GM23248 (cell line): ENCODE results near the gene ETS1. TPM values are rescaled to one million over a fixed set of nuclear protein-coding genes. Genes with fewer than 3 reads are reported as not detected.
A peak's percentile ranks its signal among the peaks of the same experiment; 100 is the strongest.

Experiments used
- DNase-seq: peaks from one replicate; pipeline ENCODE4 v3.0.0-alpha.2; 2015
- H2AFZ ChIP-seq: fragments of 200-600 bp; sonication (generic); 2 replicates; pipeline ENCODE4 v1.6.1; 2016; ENCODE audit warnings: antibody characterized with exemption
- H3F3A ChIP-seq: fragments of 200-600 bp; sonication (generic); 2 replicates; pipeline ENCODE4 v1.6.1; 2016; ENCODE audit warnings: mild to moderate bottlenecking, antibody characterized with exemption, mixed run types; ENCODE audit not compliant: insufficient read depth
- H3K27ac ChIP-seq: fragments of 200-600 bp; sonication (generic); 2 replicates; pipeline ENCODE4 v1.5.1; 2016; ENCODE audit warnings: mild to moderate bottlenecking
- H3K27me3 ChIP-seq: fragments of 200-600 bp; sonication (generic); replicated peaks from 2 replicates; pipeline ENCODE4 v1.6.1; 2016; ENCODE audit warnings: mild to moderate bottlenecking; ENCODE audit not compliant: insufficient read depth
- H3K36me3 ChIP-seq: fragments of 200-600 bp; sonication (generic); 2 replicates; pipeline ENCODE4 v1.6.1; 2016; ENCODE audit warnings: low read depth, mild to moderate bottlenecking
- H3K4me1 ChIP-seq: fragments of 200-600 bp; sonication (generic); 2 replicates; pipeline ENCODE4 v1.6.1; 2016; ENCODE audit warnings: mild to moderate bottlenecking; ENCODE audit not compliant: insufficient read depth
- H3K4me2 ChIP-seq: fragments of 200-600 bp; sonication (generic); one replicate; pipeline ENCODE4 v1.6.1; 2016; ENCODE audit warnings: mild to moderate bottlenecking; ENCODE audit not compliant: unreplicated experiment
- H3K4me3 ChIP-seq: fragments of 200-600 bp; sonication (generic); 2 replicates; pipeline ENCODE4 v1.5.1; 2016; ENCODE audit warnings: mild to moderate bottlenecking
- H3K79me2 ChIP-seq: fragments of 200-600 bp; sonication (generic); 2 replicates; pipeline ENCODE4 v1.6.1; 2016; ENCODE audit warnings: mild to moderate bottlenecking; ENCODE audit not compliant: insufficient read depth
- H3K9ac ChIP-seq: fragments of 200-600 bp; sonication (generic); 2 replicates; pipeline ENCODE4 v1.6.1; 2016; ENCODE audit warnings: mild to moderate bottlenecking
- H3K9me2 ChIP-seq: fragments of 200-600 bp; sonication (generic); 2 replicates; pipeline ENCODE4 v1.6.1; 2016; ENCODE audit warnings: mixed run types, mild to moderate bottlenecking, moderate library complexity; ENCODE audit not compliant: insufficient read depth
- H3K9me3 ChIP-seq: fragments of 200-600 bp; sonication (generic); one replicate; pipeline ENCODE4 v1.6.1; 2017; ENCODE audit warnings: low read depth
- H4K20me1 ChIP-seq: fragments of 200-600 bp; sonication (generic); 2 replicates; pipeline ENCODE4 v1.6.0; 2016; ENCODE audit not compliant: insufficient read depth
- EZH2 ChIP-seq: fragments of 200-600 bp; sonication (generic); IDR thresholded peaks from 2 replicates; pipeline ENCODE4 v1.6.1; 2018; ENCODE audit warnings: antibody characterized with exemption, mild to moderate bottlenecking; ENCODE audit not compliant: insufficient read depth, poor library complexity, severe bottlenecking
- EZH2phosphoT487 ChIP-seq: fragments of 200-600 bp; sonication (generic); IDR thresholded peaks from 2 replicates; pipeline ENCODE4 v1.6.1; 2018; ENCODE audit warnings: antibody characterized with exemption, moderate library complexity, mild to moderate bottlenecking, low read depth; ENCODE audit not compliant: insufficient read depth
- WGBS, 2 experiments: methylation state at CpG; one replicate each; pipeline ENCODE4 v1.1.6; 2015 to 2017; ENCODE audit warnings: low lambda C conversion rate in 2 of 2, low coverage in 1 of 2; ENCODE audit errors: missing lambda C conversion rate in 2 of 2; 5-methylcytosine and 5-hydroxymethylcytosine counted together
- in situ Hi-C: fragments of 300-500 bp; cut with MboI; formaldehyde crosslinking; loops from 2 replicates; pipeline ENCODE4 v1.15.0; 2020
- polyA plus RNA-seq: library from polyadenylated mRNA; unstranded; fragments of >200 nt; fragmentation: Nextera tagmentation; extraction: Ambion mirVana; gene quantifications from 2 replicates; pipeline ENCODE4 v1.2.1, GENCODE V29; 2016
- total RNA-seq: library from RNA; depleted of rRNA; stranded (reverse); fragments of >200 nt; shearing (Covaris generic); gene quantifications from 2 replicates; pipeline ENCODE4 v1.2.3, GENCODE V29; 2014

Gene ETS1
- total and polyA plus RNA-seq, 2 experiments from 2014 or later: 19.9 to 61.0 TPM

GRCh38 chr11:128527046-128527445, 60.3 kb downstream of the ETS1 start:
- DNase-seq: no peak
- Histone ChIP-seq H3K9ac (no peak overlapping the region), H3K9me2 (no peaks in the 10 kb centered on the region), H3K36me3 (no peaks in the 10 kb centered on the region), H2AFZ (no peak overlapping the region), H4K20me1 (no peaks in the 10 kb centered on the region), H3K79me2 (no peaks in the 10 kb centered on the region), H3K4me3 (no peak overlapping the region), H3K27me3 (no peaks in the 10 kb centered on the region), H3K4me1 (peaks cover 51% of the 10 kb centered on the region), H3K4me2 (no peak overlapping the region), H3F3A (peaks cover 55% of the 10 kb centered on the region), H3K9me3 (no peaks in the 10 kb centered on the region), H3K27ac (no peak overlapping the region)
- TF ChIP-seq EZH2phosphoT487 (no peak), EZH2 (no peak)
- WGBS, 2 experiments: 93 to 100% methylated on average over 2 of the region's 2 CpGs
- in situ Hi-C loops: no loop called here

DNA sequence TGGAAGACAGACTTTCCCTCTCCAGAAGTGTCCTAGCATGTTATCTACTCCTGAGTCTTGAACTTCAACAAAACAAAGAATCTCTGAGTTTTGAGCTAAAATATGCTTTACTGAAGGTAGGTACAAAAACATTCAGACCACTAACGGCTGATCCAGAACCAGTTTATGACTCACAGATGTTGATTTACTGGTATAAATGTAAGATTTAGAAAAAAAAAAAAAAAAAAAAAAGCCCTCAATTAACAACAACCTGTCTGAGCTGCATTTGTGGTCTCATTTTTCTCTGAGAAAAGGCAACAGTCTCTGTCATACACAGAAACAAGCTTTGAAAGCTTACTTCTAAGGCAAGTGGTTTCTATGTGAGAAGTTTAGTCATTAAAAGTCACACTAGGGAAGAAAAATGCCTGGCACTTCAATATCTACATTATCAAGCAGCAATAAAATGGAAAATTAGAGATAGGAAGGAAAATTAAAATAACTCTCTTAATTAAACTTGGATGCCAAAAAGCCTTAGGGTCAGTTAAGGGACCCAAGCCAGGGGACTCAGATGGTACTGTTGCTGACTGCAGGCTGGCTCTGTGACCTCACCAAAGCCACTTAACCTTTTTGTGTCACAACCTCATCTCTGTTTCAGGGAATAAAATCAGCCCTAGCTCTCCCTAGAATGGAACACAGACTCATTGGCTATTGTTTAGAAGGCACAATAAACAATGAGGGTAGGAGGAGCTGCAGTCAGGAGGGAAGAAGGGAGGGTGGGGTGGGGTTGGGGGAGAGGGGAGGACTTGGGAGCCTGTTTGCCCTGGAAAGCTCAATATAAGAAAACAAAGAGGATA, 61.7 kb downstream of the ETS1 start:
- DNase-seq: peak; percentile 70
- in situ Hi-C loops: no loop called here
- H3K4me1 ChIP-seq: peaks cover 49% of the 10 kb centered on the region
- H3K9me3 ChIP-seq: no peaks in the 10 kb centered on the region
- H3F3A ChIP-seq: peaks cover 47% of the 10 kb centered on the region
- H3K79me2 ChIP-seq: peaks cover 14% of the 10 kb centered on the region
- H3K9ac ChIP-seq: peak overlapping the region; percentile 100
- TF ChIP-seq EZH2phosphoT487: no peak
- TF ChIP-seq EZH2: no peak
- H3K27me3 ChIP-seq: no peaks in the 10 kb centered on the region
- H3K36me3 ChIP-seq: no peaks in the 10 kb centered on the region
- WGBS, 2 experiments: 0% methylated on average over 1 of the region's 1 CpG
- no peaks in the 10 kb centered on the region for H3K9me2 ChIP-seq
- peak overlapping the region; percentile 27 for H3K4me3 ChIP-seq
- no peak overlapping the region for H2AFZ ChIP-seq
- peak overlapping the region; percentile 99 for H3K27ac ChIP-seq
- H3K4me2 ChIP-seq: peak overlapping the region; percentile 83
- no peaks in the 10 kb centered on the region for H4K20me1 ChIP-seq

- TF ChIP-seq EZH2 (no peak), EZH2phosphoT487 (no peak)
- Histone ChIP-seq H3K4me2 (peak overlapping the region; percentile 83), H3K79me2 (peaks cover 28% of the 10 kb centered on the region), H3K9me3 (no peaks in the 10 kb centered on the region), H3K27ac (peak overlapping the region; percentile 99), H3K4me1 (peaks cover 36% of the 10 kb centered on the region), H3F3A (peaks cover 44% of the 10 kb centered on the region), H2AFZ (no peak overlapping the region), H3K4me3 (peak overlapping the region; percentile 99), H3K36me3 (0 out of 2 replicates have a peak, but pooled peaks cover 3% of the 10 kb centered on the region), H4K20me1 (peaks cover 7% of the 10 kb centered on the region; the same call in 1 of the 2 replicates), H3K27me3 (no peaks in the 10 kb centered on the region), H3K9me2 (no peaks in the 10 kb centered on the region), H3K9ac (peak overlapping the region; percentile 100)
- 4 to 6% methylated on average over 4 of the region's 4 CpGs for WGBS, 2 experiments
- peak; percentile 79 for DNase-seq
- in situ Hi-C loops: loop anchor here (25.0 kb wide), 1 partner anchor 487 kb away; no protein-coding TSS in a partner anchor
Observed at GRCh38 chr11:128524172-128524571, 63.2 kb downstream of the ETS1 start.

DNA sequence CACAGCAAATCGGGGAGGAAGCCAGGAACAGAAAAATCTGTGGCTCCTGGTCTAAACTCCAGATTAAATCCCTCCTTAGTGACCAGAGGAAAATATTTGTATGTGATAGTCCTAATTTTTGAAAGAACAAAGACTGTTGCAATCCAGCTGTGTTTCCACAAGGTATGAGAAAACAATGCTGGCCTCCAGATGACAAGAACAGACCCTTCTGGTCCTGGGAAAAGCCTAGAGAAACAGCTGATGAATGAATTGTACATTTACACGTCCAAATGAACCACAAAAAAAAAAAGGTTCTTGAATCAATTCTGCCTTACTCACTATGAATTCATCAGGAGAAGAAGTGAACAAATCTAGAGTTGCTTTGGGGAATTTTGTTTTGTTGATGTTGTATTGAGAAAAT, 63.7 kb downstream of the ETS1 start:
- H4K20me1 ChIP-seq: peaks cover 11% of the 10 kb centered on the region; the same call in 1 of the 2 replicates
- H3F3A ChIP-seq: peaks cover 45% of the 10 kb centered on the region
- WGBS, 2 experiments: 0 to 3% methylated on average over 2 of the region's 2 CpGs
- peaks cover 33% of the 10 kb centered on the region for H3K4me1 ChIP-seq
- in situ Hi-C loops: loop anchor here (25.0 kb wide), 1 partner anchor 486 kb away; no protein-coding TSS in a partner anchor
- no peak overlapping the region for H2AFZ ChIP-seq
- peak overlapping the region; percentile 99 for H3K27ac ChIP-seq
- peak overlapping the region; percentile 100 for H3K9ac ChIP-seq
- TF ChIP-seq EZH2phosphoT487 (no peak), EZH2 (no peak)
- H3K79me2 ChIP-seq: peaks cover 34% of the 10 kb centered on the region
- peak overlapping the region; percentile 99 for H3K4me3 ChIP-seq
- H3K36me3 ChIP-seq: 0 out of 2 replicates have a peak, but pooled peaks cover 7% of the 10 kb centered on the region
- H3K9me2 ChIP-seq: no peaks in the 10 kb centered on the region
- H3K9me3 ChIP-seq: no peaks in the 10 kb centered on the region
- peak; percentile 88 for DNase-seq
- no peaks in the 10 kb centered on the region for H3K27me3 ChIP-seq
- H3K4me2 ChIP-seq: peak overlapping the region; percentile 83
